GM11168 (cell line): Measurements from ENCODE around the gene GPSM1.
"Not testable (repeated sequence)": the region's sequence is repeated elsewhere in the genome, so short reads cannot be mapped to it uniquely, and the experiment has no call there.

Source experiments
- in situ Hi-C: fragments of 300-500 bp; cut with MboI; formaldehyde crosslinking; loops from one replicate; pipeline ENCODE4 v1.12.0; 2022; ENCODE audit warnings: low sequenced_read_pairs; ENCODE audit not compliant: unreplicated experiment

GPSM1 gene

DNA sequence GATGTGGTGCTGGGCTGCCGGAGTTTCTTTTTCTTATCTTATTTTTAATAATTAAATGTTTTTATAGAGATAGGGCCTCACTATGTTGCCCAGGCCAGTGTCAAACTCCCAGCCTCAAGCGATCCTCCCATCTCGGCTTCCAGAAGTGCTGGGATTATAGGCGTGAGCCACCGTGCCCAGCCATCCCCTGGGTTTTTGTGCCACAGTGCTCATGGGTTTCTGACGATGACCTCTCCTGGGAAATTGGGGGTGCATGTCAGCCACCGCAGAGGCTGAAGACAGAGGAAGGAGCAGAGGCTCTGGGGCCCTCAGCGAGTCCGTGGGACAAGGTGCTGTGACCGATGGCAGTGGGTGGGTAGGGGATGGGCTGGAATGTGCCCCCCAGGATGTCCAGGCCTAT, 14.4 kb downstream of the GPSM1 start:
- in situ Hi-C loops, result no loop called here

DNA sequence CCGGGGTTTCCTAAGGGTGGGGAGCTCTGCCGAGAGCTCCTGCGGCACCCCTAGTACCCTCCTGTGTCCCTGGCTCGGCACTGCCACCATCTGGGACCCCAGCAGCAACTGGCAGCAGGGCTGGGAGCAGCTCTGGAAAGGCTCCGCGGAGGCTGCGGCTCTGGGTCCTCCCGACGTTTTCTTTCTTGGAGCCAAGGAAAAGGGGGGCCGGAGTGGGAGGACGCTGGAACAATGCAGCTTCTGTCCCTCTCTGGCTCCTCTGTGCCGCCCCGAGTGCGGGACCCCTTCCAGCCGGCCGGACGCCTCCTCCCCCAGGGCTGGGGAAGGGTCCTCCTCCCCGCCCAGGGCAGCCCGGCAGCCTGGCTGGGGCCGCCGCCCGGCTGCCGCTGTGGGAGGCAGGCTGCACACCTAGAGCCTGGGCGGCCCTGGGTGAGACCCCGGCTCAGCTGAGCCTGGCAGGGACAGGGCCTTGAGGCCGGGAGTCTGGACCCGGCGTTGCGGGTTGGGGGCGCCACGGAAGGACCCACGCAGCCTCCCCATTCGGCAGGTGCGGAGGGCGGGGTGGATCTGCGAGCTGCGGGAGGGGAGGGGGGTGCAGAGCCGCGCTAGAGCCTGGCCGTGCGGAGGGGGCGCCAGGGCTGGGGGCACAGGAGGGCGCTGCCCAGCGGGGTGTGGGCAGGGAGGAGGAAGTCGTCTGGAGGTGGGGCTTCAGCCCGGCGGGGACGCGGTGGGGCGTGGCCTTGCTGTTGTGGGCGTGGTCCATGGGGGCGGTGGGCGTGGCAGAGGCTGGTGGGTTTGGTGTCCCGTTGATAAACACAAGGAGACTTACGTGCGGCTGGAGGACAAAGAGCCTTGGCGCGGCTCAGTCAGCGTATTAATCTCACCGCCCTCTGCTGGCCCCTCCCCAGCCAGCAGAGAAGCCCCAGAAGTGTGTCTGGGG, 15.1 kb downstream of the GPSM1 start:
- in situ Hi-C loops, result no loop called here

DNA sequence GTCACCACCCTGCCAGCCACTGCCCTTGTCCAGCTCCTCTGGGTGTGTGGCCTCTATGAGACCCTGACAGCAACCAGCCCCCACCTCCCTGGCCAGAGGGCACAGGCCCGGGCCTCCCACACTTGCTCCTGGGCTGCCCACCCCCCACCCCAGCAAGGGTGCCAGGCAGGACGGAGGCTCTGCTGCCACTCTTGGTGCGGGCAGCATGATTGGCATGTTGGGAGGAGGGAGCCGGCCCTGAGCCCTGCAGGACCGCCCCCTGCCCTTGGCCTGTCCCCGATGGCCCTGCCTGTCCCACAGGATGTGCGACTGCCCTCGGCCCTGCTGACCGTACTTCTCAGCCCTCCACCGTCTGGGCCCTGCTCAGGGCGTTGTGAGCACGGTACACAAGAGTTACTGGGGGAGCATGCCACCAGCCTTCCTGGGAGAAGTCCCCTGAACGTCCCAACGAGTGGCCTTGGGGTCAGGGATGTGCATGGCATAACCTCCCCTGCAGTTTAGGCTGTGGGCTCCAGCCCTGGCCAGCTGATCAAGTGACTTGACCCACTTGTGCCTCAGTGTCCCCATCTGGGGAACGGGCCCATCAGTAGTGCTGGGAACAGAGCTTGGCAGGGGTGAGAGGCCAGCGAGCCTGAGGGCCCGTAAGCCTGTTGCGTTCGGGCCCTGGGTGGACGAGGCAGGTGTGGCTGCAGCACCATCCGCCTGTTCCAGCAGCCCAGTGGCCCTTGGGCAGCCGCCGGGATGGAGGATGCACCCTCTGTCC, 16.0 kb downstream of the GPSM1 start:
- in situ Hi-C loops, result no loop called here

DNA sequence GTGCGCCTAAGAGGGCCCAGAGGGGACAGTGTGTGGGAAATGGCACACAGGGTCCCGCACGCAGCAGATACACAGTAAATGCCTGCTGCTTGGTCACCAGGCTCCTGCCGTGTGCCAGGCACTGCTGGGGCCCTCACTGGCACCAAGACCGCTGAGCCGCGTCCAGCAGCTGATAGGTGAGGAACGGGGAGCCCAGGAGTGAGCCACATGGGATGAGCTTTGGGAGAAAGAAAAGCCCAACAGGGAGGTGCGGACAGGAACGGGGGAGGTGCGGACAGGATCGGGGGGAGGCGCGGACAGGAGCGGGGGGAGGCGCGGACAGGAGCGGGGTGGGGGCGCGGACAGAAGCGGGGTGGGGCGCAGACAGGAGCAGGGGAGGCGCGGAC, 16.5 kb downstream of the GPSM1 start:
- in situ Hi-C loops, result no loop called here

DNA sequence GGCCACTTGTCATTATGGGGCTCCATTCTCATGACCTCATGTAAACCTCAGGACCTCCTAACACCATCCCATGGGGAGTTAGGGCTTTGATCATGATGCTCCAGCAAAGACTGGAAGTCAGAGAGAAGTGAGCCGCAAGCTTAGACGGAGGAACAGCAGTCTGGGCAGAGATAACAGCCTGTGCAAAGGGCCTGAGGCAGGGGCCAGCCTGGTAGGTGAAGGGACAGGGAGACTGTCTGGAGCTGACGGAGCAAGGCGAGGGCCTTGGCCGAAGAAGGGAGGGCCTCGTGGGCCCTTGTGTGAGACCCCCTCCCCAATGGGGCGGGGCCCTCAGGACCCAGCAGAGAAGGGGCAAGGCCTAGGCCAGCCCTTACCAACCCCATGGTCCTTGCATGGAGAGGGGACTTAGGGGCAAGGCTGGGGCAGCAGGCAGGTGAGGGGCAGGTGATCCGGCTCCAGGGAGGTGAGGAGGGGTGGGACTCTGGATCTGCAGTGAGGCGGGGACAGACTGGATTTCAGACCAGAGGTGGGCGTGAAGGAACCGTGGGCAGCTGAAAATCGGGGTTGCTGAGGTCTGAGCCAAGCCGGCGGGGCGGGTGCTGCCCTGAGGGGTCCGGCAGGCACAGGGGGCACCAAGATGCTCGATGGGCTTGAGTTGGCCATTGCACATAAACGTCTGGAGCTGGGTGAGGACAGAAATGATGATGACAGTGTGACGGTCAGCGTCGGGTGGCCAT, 17.4 kb downstream of the GPSM1 start:
- in situ Hi-C loops, result no loop called here

DNA sequence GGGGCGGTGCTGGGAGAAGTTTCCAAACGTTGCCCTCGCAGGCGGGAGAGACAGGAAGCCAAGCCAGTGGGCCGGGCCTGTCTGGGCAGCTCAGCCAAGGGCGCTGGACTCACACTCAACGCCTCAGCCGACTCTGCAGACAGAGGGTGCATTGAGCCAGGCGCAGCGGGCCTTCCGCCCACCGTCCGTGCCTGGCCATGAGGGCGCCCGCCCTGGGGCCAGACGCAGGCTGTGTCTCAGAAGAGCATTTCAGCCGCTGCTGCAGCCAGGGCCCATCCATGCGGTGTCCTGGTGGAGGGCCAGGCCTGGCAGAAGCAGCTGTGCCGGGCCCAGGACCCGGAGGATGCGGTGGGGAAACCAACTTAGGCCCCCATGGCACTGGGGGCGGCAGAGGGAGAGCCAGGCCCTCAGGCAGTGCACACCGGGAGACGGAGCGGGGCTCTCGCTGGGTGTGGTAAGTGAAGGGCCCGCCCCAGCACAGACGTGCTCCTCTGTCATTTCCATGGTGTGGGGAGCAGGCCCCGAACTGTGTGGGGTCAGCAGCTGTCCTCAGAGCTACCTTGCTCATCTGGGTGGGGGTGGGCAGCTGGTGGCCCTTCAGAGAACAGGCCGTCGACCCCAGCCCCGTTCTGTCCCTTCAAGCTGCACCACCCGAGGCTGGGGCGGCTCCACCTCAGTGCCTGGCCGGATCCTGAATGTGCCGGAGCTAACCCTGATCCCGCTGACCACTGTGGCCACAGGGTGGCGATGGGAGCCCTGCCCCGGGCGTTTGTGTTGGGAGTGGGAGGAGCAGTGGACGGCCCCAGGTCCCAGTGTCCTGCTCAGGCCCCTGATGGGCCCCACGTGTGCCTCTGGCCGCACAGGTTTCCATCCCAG, 18.2 kb downstream of the GPSM1 start:
- in situ Hi-C loops, result no loop called here

DNA sequence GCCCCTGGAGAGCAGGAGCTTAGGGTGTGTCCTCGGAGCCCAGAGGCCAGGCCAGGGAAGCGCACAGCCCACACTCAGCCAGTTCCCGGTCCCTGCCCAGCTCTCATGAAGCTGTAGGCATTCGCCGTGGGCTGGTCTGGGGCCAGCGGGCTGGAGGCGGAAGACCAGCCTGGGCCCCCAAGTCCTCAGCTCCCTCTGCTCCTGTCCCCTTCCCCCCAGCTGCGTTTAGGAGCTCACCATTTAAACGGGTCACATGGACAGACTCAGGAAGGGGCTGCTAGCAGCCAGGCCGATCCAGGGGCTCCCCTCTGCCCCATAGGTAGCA, 18.8 kb downstream of the GPSM1 start:
- in situ Hi-C loops, result no loop called here

DNA sequence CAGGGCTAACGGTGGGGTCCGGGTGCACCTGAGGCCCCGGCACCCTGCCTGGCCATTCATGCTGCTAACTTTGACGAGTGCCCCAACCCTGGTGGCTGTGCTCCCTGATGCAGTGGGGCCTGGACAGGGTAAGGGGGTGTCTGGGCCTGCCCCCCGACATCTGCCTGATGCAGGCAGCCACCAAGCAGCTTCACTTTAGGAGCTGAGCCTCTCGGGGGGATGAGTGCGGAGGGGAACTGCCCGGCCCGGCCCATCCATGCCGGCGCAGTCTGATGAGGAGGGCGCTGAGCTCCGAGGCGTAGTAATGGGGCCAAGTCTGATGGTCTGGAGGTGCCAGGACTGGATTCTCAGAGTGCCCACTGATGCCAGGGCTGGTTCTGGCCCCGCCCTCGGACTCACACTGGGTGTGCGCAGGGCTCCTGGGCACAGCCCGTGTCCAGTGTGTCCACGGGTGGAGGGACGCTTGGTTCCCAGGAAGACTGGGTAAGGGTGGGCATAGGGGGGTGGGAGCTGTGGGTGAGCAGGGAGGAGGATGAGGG, 19.7 kb downstream of the GPSM1 start:
- in situ Hi-C loops, result no loop called here

DNA sequence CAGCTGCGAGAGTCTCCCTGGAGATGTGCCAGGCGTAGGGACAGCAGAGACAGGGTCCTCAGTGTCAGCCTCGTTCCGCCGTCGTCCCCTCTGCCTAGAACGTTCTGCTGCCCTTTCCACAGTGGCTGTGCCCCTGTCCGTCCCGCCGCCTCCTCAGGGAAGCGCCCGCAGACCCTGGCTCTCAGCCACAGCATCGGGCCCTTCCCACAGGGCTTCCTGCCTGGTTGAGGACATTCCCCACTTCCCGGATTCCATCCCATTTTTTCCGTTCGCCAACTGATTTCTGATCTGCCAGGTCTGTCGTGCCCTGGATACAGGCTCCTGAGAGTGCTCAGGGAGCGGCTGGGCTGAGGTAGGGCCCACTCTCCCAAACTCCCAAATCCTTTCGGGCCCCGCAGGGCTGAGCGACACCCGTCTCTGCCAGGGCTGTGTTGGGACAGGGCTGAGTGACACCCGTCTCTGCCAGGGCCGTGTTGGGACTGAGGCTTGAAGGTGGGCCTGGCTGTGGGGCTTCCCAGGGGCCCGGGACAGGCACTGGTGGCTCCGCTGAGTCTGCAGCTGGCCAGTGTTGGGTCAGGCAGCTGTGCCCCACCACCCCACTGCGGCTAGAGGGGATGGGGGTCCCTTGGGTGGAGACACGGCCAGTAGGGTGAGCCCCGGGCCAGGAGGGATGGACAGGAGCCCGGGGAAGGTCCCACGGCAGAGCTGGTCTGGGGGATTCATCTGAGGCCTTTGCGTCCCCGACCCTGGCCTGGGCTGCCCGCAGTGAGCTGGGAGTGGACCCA, 20.3 kb downstream of the GPSM1 start:
- in situ Hi-C loops, result no loop called here

DNA sequence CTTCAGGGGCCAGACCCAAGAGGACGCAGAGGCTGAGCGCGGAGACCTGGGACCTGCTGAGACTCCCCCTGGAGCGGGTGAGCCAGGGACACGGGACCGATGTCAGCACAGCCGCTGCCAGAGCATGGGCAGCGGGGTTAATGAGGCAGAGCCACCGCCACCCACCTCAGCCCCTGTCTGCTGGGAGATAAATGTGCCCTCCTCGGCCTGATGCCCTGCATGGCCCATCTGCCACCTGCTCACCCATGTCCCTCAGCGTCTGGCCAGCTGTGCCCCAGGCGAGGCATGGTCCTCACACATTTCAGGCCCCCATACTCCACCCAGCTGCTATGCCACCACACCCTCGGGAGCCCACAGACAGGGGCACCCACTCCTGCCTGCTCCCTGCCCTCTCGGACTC, 21.4 kb downstream of the GPSM1 start:
- in situ Hi-C loops, result no loop called here

DNA sequence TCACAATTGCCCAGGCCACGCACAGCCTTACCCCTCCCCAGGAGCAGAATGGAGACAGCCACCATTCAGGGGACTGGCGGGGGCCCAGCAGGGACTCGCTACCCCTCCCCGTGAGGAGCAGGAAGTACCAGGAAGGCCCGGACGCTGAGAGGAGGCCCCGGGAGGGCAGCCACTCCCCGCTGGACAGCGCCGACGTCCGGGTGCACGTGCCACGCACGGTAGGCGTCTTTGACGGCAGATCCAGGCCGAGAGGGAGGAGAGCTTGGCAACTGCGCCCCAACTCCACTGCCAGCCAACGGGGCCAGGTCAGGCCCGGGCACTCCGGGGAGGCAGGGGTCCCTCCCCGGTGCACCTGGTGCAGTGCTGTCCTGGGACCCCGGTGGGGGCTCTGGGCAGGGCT, 22.2 kb downstream of the GPSM1 start:
- in situ Hi-C loops, result no loop called here

DNA sequence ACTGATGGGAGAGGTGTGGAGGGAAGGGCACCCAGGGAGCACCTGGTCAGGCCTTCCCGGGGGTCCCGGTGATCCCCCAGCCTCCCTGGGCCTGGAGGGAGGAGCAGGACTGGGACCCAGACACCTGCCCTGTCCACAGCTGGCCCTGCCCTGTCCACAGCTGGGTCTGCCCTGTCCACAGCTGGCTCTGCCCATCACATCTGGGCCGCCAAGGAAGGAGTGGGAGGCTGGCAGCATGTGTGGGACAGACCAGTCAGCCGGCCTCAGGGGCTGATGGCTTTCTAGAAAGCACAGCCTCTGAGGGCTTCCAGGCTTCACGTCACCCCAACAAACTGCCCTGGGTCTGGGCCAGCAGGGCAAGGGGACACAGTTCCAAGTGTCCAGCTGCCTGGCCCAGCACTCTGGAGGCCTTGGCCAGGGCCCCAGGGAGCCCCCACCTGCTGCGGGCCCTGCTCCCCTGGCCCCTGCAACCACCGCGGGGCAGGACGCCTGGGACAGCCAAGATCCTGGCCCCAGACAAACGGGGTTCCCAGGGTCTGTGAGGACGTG, 24.0 kb downstream of the GPSM1 start:
- in situ Hi-C loops, result no loop called here

DNA sequence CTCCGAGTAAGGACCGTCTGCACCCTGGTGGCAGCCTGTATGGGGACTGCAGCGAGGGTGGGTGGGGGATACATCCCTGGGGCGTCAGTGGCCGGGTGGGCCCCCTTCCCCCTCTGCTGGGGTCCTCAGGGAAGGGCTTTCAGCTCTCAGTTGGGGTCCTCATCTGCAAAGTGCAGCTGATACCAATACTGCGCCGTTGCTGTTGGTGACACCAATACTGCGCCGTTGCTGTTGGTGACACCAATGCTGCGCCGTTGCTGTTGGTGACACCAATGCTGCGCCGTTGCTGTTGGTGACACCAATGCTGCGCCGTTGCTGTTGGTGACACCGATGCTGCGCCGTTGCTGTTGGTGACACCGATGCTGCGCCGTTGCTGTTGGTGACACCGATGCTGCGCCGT, 24.5 kb downstream of the GPSM1 start:
- in situ Hi-C loops, result not testable (repeated sequence)

DNA sequence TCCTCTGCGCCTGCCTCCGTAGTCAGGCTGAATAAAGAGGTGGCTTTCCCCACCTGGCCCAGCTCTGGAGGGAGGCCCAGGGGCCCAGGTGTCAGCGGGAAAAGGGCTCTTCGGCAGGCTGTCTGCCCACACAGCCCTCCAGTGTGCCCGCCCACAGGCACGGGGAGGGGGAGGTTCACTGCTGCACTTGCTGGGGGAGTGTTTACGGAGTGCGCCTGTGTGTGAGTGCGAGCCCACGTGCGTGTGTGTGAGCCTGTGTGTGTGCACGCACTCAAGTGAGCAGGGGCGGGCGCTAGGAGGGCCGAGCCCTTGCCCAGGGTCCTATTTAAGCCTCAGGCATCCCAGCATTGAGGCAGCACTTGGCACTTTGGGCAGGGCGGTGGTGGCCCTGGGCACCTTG, 25.3 kb downstream of the GPSM1 start:
- in situ Hi-C loops, result no loop called here

DNA sequence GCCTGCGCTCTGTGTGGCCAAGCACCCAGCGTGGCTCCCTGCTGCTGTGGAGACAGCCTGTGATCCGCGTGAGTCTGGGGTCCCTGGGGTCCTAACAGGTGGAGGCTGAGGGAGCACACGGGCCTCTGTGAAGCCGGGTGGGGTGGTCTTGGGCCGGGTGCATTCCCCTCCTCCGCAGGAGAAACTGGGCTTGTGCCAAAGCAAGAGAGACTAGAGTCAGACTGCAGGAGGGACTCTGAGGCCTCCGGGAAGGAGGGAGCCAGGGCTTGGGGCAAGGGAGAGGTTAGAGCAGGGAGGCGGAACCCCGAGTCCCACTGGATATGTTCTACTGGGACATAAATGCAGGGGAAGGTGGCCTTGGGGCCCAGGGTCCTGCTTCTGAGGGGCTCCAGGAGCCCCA, 25.7 kb downstream of the GPSM1 start:
- in situ Hi-C loops, result no loop called here

DNA sequence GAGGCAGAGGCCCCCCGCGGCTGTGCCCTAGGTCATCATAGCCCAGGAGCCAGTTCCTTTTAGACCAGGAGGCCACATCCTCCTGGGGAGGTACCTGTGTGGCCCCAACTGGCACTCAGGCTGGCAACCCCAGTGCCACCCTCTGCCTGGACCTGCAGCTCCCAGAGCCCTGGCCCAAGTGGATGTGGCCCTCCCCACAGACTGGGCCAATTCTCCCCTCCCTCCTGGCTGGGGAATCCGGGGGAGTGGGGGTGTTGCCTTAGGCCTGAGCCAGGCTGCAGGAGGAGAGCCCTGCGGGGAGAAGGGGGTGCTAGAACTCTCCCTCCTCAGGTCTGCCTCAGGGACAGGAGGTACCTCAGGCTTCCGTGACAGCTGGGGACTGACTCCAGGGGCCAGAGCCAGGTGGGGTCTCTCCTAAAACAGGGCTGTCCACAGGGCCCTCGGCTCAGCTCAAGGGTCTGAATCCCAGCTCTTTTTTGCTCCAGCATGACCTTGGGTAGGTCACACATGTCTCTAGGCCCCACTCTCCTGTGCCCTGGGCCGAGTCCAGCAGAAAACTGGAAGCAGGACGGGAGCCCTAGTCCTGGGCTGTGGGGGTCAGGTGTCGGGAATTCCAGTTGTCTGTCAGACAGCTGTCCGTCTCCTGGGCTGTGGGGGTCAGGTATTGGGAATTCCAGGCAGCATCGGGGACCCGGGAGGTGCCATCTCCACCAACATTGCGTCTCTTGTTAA, 26.6 kb downstream of the GPSM1 start:
- in situ Hi-C loops, result no loop called here

DNA sequence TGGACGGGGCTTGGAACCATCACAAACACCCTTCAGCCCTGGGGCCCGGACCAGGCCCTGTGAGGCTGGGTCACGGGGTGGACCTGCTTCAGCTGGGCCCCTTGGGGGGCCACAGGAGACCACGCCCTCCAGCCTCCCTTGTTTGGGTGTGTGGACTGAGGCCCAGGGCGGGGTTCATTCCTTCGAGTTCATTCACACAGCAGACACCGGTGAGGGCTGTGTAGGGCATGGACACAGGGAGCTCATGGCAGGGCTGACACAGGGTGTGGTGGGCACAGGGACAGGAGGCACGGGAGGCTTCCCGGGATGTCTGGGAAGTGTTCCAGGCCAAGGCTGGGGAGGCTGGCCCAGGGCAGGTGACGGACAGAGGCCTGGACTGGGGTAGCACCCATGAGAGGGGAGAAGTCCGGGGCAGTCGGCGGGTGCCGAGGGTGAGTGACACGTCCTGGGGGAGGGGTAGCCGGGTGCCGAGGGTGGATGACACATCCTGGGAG, 27.3 kb downstream of the GPSM1 start:
- in situ Hi-C loops, result no loop called here
